Putamen (tissue), 1 donor: ENCODE data around the gene CELA2A.
"Not testable (repeated sequence)": the region's sequence is repeated elsewhere in the genome, so short reads cannot be mapped to it uniquely, and the experiment has no call there.

Experiments
- DNase-seq: peaks from one replicate; pipeline ENCODE4 v3.0.0-alpha.2; 2016; ENCODE audit warnings: low spot score

Gene CELA2A

DNA sequence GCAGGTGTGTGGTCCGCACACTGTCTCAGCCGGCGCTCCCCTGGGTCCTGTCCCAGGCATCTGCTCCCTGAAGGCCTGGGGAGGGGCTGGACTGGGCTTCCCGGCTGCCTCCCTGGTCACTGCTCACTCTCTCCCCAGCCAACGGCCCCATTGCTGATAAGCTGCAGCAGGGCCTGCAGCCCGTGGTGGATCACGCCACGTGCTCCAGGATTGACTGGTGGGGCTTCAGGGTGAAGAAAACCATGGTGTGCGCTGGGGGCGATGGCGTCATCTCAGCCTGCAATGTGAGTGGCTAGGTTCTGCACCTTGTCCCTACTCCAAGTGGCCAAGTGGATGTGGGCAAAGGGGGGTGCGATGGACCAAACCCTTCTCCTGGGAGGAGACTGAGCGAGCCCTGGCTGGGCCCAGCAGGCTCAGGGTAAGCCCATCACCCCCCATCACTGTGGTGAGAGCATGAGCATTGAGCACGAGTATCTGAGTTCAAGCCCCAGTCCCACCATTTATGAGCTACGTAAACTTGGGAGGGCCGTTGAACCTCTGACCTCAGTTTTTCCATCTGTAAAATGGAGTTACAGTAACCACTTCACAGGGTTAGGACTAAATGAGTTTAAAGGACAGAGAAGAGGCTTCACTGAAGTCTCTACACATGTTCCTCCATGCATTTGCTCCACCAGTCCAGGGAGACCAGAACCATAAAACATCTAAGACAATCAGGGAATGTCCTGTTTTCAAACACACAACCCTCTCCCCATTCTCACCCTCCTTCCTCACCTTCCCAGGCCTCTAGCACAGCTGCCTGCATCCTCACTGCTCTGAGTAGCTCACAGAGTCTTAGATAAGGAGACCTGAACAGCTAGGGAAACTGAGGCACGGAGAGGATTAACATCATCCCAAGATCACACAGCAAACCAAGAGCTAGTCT lies 11.8 kb upstream of the CELA2A start:
- DNase-seq: no peak

DNA sequence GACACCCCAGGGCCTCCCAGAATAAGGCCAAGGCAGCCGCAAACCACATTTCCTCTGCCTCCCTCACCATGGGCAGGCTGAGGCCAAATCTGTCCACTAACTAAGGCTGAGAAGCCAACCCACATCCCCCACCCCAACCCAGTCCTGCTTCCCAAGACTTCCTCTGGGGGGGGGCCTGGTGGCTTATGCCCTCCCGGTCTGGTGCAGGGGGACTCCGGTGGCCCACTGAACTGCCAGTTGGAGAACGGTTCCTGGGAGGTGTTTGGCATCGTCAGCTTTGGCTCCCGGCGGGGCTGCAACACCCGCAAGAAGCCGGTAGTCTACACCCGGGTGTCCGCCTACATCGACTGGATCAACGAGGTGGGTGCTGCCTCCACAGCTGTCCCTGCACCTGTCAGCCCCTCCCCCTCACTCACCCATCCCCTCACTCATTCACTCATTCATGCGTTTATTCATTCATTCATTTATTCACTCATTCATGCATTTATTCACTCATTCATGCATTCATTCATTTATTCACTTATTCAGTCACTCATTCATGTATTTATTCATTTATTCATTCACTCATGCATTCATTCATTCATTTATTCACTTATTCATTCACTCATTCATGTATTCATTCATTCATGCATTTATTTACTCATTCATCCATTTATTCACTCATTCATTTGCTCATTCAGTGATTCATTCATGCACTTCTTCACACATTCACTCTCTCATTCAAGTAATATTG lies 11.0 kb upstream of the CELA2A start:
- DNase-seq: no peak

DNA sequence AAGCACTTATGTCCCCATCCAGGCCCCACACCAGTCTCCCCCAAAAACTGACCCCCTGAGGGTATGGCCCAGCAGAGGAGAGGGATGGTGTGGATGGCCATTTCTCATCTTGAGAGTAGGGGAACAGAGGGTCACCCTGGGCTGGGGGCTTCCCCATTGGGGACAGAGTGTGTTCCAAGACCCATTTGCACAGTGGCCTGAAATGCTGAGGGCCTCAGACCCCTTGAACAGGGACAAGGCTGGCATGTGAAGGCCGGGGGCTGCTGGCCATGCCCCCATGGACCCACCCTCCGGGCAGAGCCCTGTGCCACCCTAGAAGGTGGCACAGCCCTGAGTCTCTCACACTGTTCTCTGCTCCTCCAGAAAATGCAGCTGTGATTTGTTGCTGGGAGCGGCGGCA lies 10.3 kb upstream of the CELA2A start:
- no peak for DNase-seq

DNA sequence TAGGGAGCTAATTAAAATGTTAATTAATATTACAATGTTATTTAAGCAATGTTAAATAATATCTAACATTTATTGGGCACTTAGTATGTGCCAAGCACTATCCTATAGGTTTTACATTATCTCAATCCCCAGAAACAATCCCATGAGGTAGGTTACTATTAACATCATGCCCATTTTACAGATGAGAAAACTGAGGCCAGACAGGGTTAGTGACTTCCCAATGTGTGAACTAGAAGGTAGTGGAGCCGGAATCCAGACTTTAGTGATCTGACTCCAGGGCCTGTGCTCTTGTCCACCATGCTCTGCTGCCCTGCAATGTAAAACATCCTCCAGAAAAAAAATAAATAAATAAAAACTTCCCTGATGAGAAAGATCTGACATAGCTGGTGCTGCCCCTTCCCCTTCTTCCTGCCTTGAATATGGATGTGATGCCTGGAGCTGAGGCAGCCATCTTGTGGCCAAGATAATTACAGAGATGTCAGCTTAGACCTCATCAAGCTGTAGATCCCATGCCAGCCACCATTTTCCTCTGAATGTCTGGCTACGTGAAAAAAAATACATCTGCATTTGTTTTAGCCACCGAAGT lies 7.6 kb upstream of the CELA2A start:
- no peak for DNase-seq

DNA sequence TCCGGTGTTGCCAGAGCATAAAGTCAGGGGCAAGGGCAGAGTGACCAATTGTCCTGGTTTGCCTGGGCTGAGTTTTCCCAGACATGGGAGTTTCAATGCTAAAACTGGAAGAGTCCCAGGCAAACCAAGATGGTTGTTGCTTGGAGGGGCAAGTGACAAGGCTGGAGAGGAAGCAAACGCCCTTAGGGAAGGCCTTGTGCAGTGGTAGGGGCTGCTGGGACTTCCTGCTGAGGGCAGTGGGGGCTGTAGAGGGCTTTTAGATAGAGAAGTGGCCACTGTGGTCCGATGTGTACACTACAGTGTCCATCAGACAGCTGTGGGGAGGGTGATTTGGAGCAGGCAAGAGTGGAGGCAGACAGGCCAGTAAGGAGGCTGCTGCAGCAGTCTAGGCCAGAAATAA lies 7.0 kb upstream of the CELA2A start:
- DNase-seq: no peak

DNA sequence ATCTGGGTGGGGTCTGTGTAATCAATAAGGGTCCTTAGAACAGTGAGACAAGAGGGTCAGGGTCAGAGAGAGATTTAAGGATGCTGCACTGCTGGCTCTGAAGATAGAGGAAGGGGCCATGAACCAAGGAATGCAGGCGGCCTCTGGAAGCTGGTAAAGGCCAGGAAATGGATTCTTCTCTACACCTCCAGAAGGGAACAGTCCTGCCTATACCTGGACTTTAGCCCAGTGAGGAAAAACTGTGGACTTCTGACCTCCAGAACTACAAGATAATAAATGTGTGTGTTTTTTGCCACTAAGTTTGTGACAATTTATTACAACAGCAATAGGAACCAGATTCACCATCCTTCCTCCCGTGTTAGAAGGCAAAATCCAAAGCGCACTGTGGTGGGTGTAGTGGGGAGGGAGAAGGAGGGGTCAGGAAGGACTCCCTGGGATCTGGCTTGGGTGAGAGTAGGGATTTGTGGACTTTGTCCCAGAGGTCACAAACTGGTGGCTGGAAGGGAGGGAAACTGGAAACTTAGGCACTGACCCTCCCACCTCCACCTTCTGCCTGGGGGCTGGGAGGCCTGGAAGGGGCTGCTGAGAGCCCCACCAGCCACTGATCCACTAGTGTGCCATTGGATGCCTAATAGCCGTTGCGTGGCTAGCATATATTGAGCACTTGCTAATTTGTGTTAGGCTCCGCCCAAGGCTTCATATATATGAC lies 5.4 kb upstream of the CELA2A start:
- no peak for DNase-seq

DNA sequence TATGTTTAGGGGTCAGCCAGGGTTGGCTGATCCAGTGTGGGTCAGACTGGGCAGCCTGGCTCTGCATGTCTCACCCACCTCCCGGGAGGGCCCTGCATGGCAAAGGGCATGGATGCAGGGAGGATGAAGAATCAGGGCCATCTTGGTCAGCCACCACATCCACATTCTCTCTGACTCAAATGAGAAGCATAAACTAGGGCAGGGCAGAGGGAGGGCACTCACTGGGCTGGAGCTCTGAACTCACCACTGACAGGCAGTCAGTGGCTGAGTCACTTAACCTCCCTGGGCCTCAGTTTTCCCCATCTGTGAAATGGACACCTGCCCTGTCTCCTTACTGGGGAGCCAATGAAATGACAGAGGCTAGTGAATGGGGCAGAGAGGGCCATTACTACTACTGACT lies 4.3 kb upstream of the CELA2A start:
- DNase-seq: no peak

DNA sequence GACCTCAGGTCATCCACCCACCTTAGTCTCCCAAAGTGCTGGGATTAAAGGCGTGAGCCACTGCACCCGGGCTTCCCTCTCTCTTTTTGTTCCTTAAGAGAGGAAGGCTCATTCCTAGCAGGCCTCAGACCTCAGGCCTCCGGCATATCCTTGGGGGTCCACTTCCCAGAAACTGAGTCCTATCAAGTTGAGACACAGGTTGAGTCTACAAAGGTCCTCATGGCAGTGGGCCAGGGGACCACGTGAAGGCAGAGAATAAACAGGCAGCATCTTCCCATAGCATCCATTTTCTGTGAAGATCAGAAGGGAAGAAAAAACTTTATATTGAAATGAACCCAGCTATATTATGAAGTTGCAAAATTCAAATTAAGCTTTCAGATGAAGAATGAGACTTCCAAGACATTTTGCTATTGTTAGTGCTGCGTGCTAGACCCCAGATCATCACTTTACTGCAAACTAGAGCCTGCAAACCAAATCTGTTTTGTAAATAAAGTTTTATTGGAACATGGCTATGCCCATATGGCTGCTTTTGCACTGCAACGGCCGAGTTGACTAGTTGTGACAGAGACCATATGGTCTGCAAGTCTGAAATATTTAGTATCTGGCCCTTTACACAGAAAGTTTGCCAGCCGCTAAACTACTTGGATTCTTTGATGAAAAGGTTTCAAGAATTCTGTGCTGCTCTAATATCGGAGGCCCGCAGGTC lies 3.5 kb upstream of the CELA2A start:
- DNase-seq: no peak

DNA sequence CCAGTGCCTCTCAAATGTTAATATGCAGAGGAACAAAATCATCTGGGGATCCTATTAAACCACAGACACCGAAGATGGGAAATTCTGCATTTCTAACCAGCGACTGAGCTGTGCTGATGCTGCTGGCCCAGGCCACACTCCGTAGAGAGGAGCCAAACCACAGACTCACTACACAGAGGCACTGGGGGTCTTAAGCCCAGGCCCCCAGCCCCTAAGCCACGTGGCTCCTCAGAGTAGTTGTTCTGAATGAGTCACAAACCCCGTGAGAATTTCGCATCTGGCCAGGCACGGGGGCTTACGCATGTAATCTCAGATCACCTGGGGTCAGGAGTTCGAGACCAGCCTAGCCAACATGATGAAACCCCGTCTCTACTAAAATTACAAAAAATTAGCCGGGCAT lies 2.8 kb upstream of the CELA2A start:
- DNase-seq: no peak

DNA sequence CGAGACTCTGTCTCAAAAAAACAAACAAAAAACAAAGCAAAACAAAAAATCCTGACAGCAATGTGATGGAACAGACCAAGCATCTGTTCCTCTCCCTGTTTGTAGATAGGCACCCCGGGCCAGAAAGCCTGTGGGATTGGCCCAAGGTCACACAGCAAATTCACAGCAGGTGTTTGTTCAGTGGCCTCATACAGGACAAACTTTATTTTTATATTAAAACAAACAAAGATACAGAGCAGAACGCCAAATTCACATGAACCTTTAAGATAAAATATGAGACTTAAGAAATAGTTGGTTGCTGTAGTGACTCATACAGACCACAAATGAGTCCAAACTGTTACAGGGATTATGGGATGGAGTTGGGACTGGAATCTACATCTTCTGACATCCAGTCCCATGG lies 2.3 kb upstream of the CELA2A start:
- DNase-seq: no peak

DNA sequence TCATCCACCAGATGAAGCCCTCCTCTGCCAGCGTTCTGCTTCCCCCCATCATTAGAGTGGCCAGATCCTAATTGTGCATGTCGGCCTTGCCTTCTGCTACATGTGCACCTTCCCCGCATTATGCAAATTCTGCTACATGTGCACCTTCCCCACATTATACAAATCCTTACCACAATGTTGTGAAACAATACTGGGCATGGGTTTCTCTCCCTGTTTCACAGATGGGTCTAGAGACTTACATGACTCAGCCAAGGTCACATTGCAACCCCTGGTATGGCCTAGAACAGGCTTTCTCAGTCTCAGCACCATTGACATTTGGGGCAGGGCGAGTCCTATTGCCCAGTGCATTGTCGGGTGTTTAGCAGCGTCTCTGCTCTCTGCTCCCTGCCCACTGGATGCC lies 1.0 kb upstream of the CELA2A start:
- DNase-seq: no peak

DNA sequence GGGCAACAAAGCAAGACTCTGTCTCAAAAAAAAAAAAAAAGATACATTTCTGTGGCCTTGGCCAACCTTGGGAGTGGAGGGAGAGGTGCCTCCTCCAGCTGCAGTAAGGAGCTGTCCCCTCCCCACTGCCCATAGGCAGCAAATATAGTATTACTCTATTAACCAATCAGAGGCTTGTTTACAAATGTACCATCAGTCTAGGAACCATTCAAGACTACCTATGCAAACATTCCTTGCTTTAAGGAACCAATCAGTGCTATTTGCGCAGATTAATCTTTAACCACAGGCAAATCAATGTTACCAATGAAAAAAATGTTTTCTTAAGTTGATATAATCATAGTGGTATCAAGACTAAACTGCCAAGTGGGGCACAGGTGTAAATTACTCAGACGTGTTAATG lies 1.1 kb downstream of the CELA2A start:
- no peak for DNase-seq

DNA sequence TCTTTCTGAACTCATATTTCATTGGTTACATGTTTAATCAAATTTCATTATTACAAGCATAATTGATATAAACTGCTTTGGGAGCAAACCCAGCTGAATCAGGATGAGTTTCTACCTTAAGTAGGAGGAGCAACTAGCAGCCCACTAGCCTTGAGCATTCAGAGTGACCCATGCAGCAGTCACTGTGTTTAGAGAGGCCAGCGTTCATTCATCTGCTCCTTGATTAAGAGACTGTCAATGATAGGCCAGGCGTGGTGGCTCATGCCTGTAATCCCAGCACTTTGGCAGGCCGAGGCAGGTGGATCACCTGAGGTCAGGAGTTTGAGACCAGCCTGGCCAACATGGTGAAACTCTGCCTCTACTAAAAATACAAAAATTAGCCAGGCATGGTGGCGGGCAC lies 1.9 kb downstream of the CELA2A start:
- DNase-seq: not testable (repeated sequence)

DNA sequence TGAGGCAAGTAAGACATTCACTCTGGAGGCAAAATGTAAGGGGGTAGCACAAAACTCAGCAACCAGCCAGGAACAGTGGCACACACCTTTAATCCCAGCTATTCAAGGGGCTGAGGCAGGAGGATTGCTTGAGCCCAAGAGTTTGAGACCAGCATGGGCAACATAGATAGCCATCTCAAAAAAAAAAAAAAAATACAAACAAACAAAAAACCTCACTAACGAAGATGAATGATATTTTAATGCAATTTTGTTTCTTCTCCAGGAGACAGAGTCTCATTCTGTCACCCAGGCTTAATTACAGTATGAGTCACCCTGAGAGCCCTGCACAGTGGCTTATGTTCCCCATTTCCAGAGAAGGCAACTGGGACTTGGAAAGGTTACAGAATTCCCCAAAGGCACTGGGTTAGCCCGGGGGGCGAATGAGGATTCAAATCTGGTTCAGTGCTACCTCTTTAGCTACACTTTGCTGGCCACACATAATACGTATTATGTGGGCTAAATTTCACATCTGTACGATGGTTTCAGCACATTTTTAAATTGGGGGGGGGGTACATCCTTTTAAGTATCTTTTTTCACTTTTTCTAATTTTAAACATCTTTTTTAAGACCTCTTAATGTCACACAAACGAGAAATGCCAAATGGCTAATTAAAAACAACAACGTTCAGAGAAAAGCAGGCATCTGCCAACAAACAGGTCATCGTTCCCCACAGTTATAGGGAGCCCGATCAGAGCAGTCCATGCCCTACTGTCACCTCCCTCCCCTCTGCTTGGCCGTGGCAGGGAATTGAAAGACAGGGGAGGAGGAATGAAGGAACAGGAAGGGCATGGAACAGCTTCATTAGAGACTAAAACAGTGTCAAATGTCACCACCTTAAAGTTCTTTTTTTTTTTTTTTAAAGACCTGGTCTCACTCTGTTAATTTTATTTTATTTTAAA lies 3.5 kb downstream of the CELA2A start:
- peak; percentile 7 for DNase-seq

DNA sequence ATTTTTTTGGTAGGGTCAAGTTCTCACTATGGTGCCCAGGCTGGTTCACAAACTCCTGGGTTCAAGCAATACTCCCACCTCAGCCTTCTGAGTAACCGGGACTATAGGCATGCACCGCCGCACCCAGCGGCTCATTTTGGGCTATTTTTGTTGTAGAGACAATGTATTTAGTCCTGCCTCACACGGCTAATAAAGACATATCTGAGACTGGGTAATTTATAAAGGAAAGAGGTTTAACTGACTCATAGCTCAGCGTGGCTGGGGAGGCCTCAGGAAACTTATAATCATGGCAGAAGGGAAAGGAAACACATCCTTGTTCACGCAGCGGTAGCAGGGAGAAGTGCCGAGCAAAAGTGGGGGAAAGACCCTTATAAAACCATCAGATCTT lies 4.2 kb downstream of the CELA2A start:
- DNase-seq: no peak

DNA sequence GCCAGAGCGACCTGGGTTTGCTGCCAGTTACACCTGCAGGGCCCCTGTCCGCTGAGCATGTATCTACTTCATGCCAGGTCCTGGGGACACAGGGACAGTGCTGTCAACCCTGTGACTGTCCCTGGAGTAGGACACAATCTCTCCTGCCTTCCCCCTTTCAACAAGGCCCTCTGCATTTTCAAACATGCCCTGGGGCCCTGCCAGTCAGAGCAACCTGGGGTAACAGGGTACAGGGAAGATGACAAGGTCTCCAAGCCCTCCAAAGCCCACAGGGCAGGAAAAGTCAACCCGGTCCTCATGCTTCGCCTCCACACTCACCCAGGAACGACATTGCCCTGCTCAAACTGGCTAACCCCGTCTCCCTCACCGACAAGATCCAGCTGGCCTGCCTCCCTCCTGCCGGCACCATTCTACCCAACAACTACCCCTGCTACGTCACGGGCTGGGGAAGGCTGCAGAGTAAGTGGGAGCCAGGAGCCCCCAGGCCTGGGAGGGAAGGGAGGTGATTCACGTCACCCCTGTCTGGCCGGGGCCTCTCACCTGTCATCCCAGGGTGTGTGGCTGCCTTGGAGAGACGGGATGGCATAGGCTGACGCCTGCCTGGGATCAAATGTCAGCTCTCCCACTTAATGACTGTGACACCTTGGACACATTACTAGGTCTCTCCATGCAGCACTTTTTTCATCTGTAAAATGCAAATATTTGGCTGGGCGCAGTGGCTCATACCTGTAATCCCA lies 6.7 kb downstream of the CELA2A start:
- not testable (repeated sequence) for DNase-seq

DNA sequence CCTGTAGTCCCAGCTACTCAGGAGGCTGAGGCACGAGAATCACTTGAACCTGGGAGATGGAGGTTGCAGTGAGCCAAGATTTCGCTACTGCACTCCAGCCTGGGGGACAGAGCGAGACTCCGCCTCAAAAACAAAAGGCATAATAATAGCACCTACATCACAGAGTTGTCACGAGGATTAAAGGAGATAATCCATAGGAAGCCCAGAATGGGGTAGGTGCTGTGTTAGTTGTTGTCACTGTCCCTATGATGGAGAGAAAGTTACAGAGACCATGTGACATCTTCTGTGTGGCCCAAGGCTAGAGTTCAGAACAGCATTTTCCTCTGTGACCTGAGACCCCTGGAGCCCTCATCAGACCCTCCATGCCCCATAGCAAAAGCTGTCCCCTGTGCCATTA lies 7.4 kb downstream of the CELA2A start:
- not testable (repeated sequence) for DNase-seq

DNA sequence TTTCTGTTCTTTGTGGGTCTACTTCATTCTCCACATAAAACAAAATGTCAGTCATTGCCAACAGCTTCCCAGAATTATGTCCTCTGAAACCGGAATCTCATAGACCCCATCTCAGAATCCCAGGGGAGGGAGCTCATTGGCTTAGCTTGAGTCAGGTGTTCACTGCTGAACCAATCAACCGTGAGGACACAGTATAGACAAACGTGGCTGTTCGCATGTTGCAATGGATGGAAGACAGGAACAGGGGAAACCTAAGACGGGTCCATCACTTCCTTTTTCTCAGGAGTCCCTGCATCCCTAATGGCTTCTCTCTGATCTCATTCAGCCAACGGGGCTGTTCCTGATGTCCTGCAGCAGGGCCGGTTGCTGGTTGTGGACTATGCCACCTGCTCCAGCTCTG lies 9.1 kb downstream of the CELA2A start:
- no peak for DNase-seq

DNA sequence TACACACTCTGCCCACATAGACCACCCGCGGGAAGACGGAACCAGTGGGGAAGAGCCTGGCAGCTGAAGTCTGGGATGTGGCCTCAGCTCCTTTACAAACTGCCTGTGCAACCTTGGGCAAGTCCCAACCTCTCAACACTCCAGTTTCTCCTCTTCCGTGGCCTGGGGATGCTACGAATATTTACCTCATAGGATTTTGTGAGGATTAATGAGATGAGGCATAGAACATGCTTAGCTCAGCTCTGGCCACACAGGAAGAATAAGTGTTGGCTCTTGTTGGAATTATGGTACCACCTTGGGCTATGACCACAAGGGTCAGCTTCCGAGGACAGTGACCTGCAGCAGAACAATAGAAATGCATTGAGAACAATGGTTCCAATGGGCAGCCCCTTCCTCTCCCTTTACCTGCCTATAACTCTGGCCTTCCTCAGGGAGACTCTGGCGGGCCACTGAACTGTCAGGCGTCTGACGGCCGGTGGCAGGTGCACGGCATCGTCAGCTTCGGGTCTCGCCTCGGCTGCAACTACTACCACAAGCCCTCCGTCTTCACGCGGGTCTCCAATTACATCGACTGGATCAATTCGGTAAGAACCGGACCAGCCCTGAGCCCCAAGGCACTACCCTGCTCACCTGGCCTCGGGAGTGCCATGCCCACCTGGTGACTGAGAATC lies 10.6 kb downstream of the CELA2A start:
- DNase-seq: not testable (repeated sequence)
